T-helper 1 cell (primary cell): ENCODE data around the gene FOXF1.
A peak's percentile ranks its signal among the peaks of the same experiment; 100 is the strongest.

Experiments
- DNase-seq, 5 donors: peaks; one replicate each; pipeline ENCODE4 v3.0.0-alpha.2; 2012 to 2020

The FOXF1 gene

GRCh38 chr16:86534779-86535615 is 24.7 kb downstream of the FOXF1 start:
- no peak for DNase-seq

- no peak for DNase-seq
Measured at GRCh38 chr16:86536621-86537020, 26.3 kb downstream of the FOXF1 start.

- no peak for DNase-seq
Measured at GRCh38 chr16:86537486-86537885, 27.2 kb downstream of the FOXF1 start.

GRCh38 chr16:86538196-86538780 is 28.0 kb downstream of the FOXF1 start:
- no peak for DNase-seq

DNA sequence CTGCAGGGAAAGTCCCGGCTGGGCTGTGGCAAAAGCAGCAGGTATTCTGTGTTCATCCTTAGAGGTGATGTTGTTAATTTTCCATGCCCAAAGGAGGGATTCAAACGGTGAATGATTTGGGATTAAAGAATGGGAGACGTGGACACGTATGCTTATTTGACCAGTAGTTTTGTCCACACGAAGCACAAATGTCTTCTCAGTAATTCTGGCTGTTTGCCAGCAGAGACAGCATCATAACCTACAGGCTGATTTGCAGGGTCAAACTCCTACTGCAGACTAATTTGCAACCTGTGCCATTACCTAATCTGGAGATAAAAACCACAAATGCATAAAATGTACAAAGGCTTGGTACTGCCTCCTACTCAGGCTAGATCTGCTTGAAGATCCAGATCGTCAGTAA is 30.6 kb downstream of the FOXF1 start:
- no peak for DNase-seq

DNA sequence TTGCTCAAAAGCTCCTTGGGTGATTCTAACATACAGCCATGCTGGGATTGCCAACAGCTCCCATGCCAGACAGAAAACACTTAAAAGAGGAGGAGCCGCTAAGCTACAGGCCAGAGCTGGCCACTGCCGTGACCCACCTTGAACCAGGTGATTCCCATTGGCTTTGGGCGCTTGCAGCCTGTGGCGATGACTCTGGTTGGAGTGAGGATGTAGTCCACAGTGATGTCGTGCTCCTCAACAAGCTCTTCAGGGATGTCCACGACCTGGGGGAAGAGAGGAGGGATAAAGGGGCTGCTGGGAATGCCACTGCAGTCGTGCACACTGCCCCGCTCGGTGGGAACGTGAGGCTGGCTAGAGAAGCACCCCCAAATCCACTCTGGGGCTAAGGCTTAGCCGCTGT is 31.2 kb downstream of the FOXF1 start:
- no peak for DNase-seq

- no peak for DNase-seq
Measured at GRCh38 chr16:86542756-86543750, 32.7 kb downstream of the FOXF1 start.

DNA sequence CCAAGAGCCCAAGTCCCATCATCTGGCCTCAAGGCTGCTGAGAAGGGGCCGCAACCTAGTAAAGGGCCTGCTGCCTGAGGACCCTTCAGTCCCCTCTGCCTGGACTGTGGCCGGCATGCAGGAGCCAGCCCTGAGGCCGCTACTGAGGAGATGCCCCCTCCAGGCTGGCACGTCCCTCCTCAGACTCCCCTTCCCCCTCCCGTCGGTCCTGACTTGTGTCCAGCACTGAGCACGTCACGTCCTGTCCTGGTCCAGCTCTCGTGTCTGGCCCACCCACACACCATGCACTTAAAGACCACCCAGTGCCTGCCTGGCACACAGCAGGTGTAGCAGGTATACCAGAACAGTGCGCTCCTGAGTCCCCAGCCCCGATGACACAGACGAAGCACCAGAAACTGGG is 35.2 kb downstream of the FOXF1 start:
- no peak for DNase-seq

- no peak for DNase-seq
Measured at GRCh38 chr16:86545954-86546637, 35.8 kb downstream of the FOXF1 start.

DNA sequence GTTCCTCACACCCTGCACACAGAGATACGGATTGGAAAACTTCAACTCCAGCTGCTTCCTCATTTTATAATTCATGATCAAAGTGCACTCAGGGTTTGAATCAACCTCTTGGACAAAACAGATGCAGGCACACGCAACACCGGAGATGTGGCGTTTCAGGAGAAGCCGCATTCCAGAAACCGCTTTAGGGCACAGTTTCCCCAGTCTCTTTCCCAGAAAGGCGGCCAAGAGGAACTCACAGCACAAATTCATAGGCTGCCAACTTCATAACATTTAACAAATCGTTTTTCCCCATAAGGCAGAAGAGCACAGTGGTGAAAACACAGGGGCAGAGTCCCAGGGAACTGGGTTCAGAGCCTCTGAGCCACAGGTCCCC is 36.3 kb downstream of the FOXF1 start:
- DNase-seq = no peak

GRCh38 chr16:86547286-86547685 is 37.0 kb downstream of the FOXF1 start:
- no peak for DNase-seq

GRCh38 chr16:86549076-86549892 is 39.0 kb downstream of the FOXF1 start:
- DNase-seq = no peak

DNA sequence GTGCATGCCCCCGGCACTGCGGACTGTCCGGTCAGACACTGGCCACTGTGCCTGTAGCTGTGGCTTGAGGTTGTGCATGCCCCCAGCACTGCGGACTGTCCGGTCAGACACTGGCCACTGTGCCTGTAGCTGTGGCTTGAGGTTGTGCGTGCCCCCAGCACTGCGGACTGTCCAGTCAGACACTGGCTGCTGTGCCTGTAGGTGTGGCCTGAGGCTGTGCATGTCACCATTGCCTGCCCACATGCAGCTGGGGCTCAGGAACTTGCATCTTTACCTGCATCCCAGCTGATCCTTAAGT is 39.5 kb downstream of the FOXF1 start:
- no peak for DNase-seq

GRCh38 chr16:86550281-86550680 is 40.0 kb downstream of the FOXF1 start:
- DNase-seq = no peak

GRCh38 chr16:86553356-86553755 is 43.0 kb downstream of the FOXF1 start:
- no peak for DNase-seq

DNA sequence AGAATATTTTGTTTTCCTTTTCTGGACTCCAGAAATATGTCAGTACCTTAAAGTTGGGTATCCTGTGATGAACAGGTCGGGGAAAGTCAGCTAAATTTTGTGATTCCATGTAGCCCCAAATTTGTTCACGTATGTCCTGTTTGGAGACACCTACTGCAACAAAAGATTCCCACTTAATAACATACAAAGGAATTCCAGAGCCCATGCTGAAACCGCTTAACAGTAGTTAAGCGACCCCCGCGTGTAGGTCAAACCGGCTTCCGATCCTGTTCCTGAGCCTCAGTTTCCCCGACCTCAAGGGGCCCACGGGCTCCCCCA is 44.2 kb downstream of the FOXF1 start:
- no peak for DNase-seq

DNA sequence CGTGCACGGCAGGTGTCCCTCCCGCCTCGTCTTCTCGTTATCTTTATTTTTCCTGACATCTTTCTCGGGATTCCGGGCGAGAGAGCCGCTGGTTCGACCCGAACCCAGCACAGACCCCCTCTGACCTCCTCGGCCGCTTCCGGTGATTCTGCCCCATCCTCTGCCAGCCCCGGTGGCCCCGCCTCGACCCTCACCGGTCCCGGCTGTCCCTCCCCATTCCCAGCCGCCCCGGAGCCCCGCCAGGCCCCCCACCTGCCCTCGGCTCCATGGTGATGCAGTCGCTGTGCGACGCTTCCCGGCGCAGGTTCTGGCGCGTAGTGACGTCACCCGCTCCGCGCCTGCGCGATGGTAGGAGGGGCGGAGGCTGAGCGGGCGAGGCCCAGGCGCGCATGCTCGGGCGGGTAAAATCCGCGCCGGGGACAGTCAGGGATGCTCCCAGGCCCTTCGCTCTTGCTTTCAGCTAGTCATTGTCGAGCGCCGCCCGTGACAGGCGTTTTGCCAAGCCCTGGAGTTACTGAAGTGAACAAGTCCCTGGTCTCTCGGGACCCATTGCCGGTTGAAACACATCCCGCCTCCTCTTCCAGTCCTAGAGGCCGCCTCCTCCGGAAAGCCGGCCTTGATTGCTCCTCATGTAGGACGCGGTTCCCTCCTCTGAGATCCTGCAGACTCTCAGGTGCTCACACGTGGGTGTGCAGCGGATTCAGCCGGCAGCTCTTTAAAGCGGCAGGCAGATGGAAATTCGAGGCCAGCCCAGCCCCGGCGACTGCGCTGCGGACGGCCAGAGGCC is 44.8 kb downstream of the FOXF1 start, which contains the start of gene MTHFSD:
Gene MTHFSD (minus strand): TSS at position 319 of the 787 bp plus-strand sequence. CDS start 51 bp downstream, at position 268.
- DNase-seq = peak; percentile 87 to 94 (median 92)

- DNase-seq = no peak
Measured at GRCh38 chr16:86555704-86556075, 45.4 kb downstream of the FOXF1 start.

GRCh38 chr16:86556576-86556975 is 46.2 kb downstream of the FOXF1 start:
- DNase-seq = no peak

DNA sequence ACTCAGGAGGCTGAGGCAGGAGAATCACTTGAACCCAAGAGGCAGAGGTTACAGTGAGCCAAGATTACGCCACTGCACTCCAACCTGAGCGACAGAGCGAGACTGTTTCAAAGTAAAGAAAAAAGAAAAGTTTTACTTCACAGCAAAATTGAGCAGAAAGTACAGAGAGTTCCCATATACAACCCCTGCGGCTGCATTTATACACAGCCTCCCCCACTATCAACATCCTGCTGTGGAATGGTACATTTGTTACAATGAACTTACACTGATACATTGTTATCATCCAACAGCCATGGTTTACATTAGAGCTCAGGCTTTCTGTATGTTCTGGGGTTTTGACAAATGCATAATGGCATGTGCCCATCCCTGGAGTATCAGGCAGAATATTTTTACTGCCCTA is 47.3 kb downstream of the FOXF1 start:
- DNase-seq = no peak
